Lower leg skin (tissue), 3 donors: Measurements from ENCODE around the gene APOL4.

Experiments used
- CTCF ChIP-seq, 3 donors: fragments of 450-650 bp; IDR thresholded peaks; one replicate each; pipeline ENCODE4 v1.5.1; 2016; ENCODE audit warnings: antibody characterized with exemption in 3 of 3, mild to moderate bottlenecking in 3 of 3, moderate library complexity in 2 of 3
- POLR2A ChIP-seq, 2 donors: fragments of 450-650 bp; IDR thresholded peaks; one replicate each; pipeline ENCODE4 v1.6.1; 2016 to 2017; ENCODE audit warnings: antibody characterized with exemption in 2 of 2, mild to moderate bottlenecking in 1 of 2, moderate library complexity in 1 of 2

GRCh38 chr22:36148411-36148810 is 53.2 kb downstream of the APOL4 start:
- TF ChIP-seq CTCF (IDR thresholded peaks at IDR 0.05) (no peak), POLR2A (IDR thresholded peaks at IDR 0.05) (no peak)
